GM18517 (cell line): Measurements from ENCODE around the gene COL9A3.

Experiments used
- ATAC-seq: cut with Tn5 transposase; IDR thresholded peaks from one replicate; pipeline ENCODE4 v1.9.1; 2021; ENCODE audit warnings: mild to moderate bottlenecking, moderate library complexity; ENCODE audit not compliant: unreplicated experiment

The COL9A3 gene

DNA sequence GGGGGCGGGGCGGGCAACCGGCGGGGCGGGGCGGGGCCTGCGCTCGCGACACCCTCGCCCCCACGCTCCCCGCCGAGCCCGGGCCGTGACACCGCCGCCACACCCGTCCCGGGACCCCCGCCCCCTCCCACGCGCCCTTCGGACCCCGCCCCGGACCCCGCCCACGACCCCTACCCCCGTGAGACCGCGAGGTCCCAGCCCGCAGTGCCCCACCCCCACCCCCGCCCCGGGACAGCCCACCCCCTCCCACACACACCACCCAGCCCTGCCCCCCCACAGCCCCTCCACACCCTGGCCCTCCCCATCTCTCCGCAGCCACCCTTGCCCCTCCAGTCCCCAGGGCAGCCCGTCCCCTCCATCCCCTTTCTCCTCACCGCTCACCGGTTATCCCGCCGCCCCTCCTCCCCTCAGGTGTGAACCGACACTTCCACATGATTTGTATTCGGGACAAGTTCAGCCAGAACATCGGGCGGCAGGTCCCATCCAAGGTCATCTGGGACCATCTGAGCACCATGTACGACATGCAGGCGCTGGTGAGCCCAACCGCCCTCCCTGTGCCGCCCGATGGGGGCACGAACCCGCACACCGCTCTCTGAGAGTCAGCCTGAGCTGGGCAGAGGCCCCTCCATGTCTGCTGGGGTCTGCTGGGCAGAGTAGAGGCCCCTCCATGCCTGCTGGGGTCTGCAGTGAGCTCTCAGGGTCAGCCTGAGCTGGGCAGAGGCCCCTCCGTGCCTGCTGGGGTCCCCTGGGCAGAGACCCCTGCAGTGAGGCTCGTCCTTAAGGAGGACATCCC lies 20.0 kb upstream of the COL9A3 start:
- ATAC-seq, result no peak

DNA sequence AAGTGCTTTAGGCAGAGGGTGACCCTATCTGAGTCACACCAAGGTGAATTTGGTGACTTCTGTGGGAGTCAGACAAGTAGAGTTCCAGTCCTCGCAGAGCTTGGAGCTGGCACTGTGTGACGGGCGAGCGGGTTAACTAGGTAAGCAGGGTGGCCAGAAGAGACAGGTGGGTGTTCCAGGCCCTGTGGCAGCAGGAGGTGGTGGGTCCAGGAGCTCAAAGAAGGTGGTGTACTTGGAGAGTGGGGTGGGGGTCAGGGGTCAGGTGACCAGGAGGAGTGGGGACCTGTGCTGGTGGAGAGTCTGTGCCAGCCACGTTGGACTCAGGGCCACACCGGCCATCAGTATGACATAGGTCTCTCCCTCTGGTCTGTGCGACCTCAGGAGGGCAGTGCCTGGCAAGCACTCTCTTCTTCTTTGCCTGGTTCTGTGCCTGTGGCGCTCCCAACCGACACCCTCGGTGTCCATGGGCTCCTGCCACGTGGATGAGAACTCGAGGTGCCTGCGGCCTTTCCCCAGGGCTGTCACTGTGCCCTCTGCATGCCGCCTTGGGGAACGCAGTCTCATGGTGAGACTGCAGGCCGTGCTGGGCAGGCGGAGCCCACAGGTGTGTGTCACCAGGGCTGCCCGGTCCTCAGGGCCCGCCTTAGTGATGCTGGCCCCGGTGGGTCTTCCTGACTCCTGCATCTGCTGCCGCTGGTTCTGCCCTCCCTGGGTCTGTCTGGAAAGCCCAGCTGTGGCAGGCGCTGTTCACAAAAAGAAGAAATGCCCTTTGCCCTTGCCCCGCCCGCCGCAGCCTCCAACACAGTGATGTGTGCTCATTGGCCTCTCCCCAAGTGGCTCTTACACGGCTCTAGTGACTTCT lies 18.9 kb upstream of the COL9A3 start:
- ATAC-seq, result no peak

GRCh38 chr20:62799036-62799435 lies 17.8 kb upstream of the COL9A3 start:
- ATAC-seq, result no peak

- no peak for ATAC-seq
Measured at GRCh38 chr20:62799459-62799858, 17.4 kb upstream of the COL9A3 start.

GRCh38 chr20:62799873-62800272 lies 17.0 kb upstream of the COL9A3 start:
- no peak for ATAC-seq

DNA sequence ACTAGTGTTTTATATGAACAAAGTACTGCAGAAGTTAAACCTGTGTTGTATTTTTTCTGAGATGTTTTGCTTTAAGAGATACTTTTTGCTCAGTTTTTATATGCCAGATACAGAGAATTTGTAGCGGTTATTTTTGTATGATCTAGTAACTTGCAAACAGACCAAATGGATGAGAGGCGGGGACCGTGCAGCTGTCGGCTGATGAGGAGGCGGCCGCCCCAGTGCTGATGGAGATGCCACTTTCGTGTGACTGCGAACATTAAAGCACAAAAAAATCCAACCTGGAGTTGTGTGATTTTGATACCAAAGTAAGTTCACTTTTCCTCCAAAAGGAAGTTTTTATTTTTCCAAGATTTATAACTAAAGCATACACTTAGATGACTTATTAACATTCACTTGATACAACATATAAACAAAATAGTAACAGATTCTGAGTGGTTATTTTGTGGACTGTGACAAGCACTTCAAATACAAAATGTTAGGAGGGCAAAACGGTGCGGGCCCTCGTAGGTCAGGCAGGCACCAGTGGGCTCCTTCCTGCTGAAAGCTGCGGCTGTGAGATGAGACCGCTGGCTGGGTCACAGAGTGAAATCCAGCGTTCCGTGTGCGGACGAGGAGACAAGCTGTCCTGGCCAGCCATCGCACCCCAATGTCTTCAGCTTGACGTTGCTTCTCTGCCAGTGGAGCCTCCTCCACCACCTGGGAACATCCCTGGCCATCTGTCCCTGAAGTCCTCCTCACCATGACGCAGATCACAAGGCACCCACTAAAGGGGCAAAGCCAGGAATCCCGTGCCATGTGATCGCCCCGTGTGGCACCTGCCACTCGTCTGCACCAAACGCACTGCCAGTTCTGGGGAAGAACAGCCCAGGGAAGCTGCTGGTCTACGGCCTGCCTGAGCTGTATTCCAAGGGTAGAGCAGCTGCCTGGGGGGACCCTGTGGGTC lies 16.3 kb upstream of the COL9A3 start:
- ATAC-seq, result no peak

- no peak for ATAC-seq
Measured at GRCh38 chr20:62801284-62802010, 15.4 kb upstream of the COL9A3 start.

GRCh38 chr20:62802026-62802712 lies 14.7 kb upstream of the COL9A3 start:
- ATAC-seq, result no peak

GRCh38 chr20:62804021-62804626 lies 12.7 kb upstream of the COL9A3 start:
- no peak for ATAC-seq

GRCh38 chr20:62804627-62805154 lies 12.2 kb upstream of the COL9A3 start, which contains the start of gene OGFR:
TSS of gene OGFR (plus strand) at chr20:62804835. CDS start at chr20:62804860, 25 bp downstream.
- ATAC-seq, result no peak

DNA sequence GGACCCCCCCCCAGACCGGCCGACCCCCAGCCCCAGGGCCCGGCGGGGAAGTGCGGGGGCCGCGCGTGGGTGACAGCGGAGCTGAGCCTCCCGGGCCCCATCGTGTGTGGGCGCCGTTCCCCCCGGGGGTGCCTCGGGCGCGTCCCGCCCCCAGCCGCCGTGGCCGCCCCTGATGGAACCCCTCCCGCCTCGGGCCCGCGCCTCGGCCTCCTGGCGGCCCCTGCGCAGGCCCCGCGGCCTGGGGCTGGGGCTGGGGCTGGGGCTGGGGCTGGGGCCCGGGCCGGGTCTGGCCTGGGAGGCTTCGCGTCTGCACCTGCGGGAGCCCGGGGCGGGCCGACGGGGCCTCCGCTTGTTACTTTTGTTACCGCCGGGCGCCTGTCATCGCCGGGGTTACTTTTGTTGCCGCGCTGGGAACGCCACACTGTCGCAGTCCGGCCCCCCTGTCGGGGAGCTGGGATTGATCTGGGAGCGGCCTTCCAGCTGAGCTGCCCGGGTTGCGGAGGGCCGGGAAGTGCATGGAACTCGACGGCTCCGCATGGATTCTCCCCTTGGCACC lies 11.6 kb upstream of the COL9A3 start:
- ATAC-seq, result no peak

- ATAC-seq, result no peak
Measured at GRCh38 chr20:62805711-62806382, 11.0 kb upstream of the COL9A3 start.

DNA sequence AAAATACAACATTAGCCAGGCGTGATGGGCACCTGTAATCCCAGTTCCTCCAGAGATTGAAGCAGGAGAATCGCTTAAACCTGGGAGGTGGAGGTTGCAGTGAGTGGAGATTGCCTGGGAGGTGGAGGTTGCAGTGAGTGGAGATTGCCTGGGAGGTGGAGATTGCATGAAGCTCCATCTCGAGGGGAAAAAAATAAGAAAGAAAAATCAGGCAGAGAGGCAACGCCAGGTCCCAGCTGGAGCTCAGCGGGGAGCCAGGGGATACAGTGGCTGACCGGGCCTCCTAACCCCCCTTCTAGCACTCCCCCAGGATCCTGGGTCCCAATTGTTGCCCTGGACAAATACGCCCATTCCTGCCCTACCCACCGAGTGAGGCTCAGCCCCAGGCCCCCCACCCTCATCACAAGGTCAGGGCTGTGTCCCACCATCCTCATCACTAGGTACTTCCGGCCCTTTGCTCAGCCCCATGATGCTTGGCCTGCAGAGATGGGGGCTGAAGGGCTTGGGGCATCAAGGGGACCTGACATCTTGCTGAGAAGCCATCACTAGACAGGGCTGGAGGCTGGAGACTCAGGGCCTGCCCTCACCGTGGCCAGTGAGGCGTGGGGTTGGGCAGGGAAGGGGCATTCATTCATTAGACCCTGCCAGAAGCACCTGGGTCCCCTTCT lies 10.3 kb upstream of the COL9A3 start:
- no peak for ATAC-seq

DNA sequence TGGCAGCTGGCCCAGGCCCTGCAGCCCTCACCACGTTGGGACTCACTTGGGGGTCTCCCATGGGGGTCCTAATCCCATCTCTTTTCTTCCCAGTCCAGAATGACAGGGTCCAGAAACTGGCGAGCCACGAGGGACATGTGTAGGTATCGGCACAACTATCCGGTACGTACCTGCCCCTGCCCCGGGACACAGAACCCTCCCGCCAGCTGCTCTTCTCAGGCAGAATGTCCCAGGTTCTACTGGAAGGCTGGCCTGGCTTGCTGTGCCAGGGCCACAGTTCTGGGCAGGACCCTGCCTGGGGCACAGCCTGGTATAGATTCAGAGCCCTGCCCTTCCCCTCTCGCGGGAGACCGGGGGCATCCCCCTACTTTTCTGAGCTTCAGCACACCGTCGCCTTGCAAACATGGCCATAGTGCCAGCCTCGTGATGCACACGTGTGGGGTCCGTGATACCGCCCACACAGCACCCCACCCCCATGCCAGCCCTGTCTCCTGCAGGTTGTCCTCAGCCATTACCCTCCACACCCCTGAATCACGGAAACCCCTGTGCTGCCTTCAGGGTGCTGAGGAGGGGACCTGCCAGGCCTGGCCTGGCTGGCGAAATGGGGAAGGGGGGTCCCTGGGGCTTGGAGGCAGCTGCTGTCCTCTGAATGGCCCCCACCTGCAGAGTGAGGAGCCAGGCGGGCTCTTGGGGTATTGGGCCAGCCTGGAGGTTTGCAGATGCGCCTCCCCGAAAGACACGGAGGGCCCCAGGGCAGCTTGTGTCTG lies 9.2 kb upstream of the COL9A3 start:
- no peak for ATAC-seq

- ATAC-seq, result no peak
Measured at GRCh38 chr20:62808211-62808865, 8.5 kb upstream of the COL9A3 start.
